ENCODE results near the gene RABAC1.

The RABAC1 gene

DNA sequence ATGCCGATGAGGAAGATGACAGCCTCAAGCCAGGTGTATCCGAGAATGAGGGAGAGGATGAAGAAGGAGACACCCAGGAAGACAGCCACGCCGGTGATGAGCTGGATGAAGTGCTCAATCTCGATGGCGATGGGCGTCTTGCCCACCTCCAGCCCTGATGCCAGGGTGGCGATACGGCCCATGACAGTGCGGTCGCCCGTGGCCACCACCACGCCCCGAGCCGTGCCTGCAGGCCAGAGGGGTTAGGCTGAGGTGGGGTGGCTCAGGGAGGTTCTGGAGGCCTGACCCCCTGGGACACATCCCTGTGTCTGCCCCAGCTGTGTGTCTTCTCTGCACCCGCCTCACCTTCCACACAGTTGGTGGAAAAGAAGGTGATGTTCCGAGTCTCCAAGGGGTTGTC, 25.8 kb upstream of the RABAC1 start:
- no peak for TF ChIP-seq CTCF (IDR thresholded peaks at IDR 0.05; ENCODE audit: borderline replicate concordance, insufficient read depth, low read depth, low read length)

DNA sequence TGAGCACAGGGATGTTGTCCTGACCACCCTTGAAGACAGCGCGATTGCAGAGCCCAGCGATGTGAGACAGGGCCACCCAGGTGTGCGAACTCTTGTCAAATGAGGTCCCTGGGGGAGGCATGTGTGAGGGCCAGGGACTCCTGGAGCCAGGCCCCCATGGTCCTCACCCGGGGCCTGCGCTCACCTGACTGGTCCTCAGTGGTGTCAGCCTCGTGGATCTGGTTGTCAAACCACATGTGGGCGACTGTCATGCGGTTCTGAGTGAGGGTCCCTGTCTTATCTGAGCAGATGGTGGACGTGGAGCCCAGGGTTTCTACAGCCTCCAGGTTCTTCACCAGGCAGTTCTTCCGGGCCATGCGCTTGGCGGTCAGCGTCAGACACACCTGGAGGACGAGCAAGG, 22.6 kb upstream of the RABAC1 start:
- TF ChIP-seq CTCF (IDR thresholded peaks at IDR 0.05; ENCODE audit: borderline replicate concordance, insufficient read depth, low read depth, low read length) = no peak
- H3K4me3 ChIP-seq (ENCODE audit: low read depth, low read length) = no peak overlapping the region

More for the DNA sequence above, 25.8 kb upstream of the RABAC1 start:
- H3K4me3 ChIP-seq (ENCODE audit: low read depth, low read length) = no peak overlapping the region

GRCh38 chr19:41978470-41978869, 19.3 kb upstream of the RABAC1 start:
- H3K4me3 ChIP-seq (ENCODE audit: low read depth, low read length) = no peak overlapping the region
- no peak for TF ChIP-seq CTCF (IDR thresholded peaks at IDR 0.05; ENCODE audit: borderline replicate concordance, insufficient read depth, low read depth, low read length)

- no peak for TF ChIP-seq CTCF (IDR thresholded peaks at IDR 0.05; ENCODE audit: borderline replicate concordance, insufficient read depth, low read depth, low read length)
- H3K4me3 ChIP-seq (ENCODE audit: low read depth, low read length) = no peak overlapping the region
These were observed 18.8 kb upstream of the RABAC1 start for GRCh38 chr19:41977916-41978315.

GRCh38 chr19:41974652-41975051, 15.5 kb upstream of the RABAC1 start:
- no peak overlapping the region for H3K4me3 ChIP-seq (ENCODE audit: low read depth, low read length)
- no peak for TF ChIP-seq CTCF (IDR thresholded peaks at IDR 0.05; ENCODE audit: borderline replicate concordance, insufficient read depth, low read depth, low read length)

DNA sequence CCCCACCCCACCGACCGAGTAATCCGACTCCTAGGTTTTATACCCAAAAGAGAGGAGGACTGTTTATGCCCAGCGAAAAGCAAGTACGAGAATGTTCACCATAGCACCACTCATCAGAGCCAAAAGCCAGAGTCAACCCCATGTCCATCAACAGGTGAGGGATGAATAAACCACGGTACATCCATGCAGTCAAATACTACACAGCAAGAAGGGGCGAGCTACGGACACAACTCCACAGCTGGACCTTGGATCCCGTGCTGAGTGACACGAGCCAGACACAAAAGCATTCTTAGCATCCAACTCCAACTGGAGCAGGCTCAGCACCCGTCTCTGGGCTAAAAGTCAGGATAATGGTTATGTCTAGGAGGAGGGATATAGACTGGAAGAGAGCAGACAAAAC, 12.2 kb upstream of the RABAC1 start:
- TF ChIP-seq CTCF (IDR thresholded peaks at IDR 0.05; ENCODE audit: borderline replicate concordance, insufficient read depth, low read depth, low read length) = no peak
- no peak overlapping the region for H3K4me3 ChIP-seq (ENCODE audit: low read depth, low read length)

DNA sequence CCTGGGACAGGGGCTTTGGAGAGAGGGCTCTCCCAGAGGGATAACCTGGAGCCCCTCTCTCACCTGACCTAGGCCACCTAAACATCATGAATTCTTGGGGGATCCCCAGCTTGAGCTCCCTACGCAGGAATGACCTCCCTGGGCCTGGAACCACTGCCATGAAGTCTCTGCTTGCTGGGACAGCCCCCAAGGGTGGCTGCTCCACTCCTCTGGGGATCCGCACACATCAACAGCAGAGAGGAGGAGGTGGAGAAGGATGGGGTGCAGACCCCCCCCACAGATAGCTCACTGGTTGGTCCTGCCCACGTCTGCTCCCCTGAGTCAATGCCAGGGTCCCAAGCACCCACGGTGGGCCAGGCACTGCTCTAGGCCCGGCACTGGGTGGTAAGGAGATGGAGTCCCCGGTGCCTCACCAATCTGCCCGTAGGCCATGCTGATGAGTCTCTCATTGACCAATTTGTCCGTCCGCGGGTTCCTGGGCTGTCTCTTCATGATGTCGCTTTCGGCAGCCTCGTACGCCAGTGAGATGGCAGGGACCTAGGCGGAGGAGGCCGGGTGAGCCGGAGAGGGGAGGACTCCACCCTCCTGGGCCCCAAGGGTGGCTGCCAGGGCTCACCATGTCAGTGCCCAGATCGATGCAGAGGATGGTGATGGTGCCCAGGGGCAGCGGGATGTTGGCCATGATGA, 10.8 kb upstream of the RABAC1 start:
- no peak overlapping the region for H3K4me3 ChIP-seq (ENCODE audit: low read depth, low read length)
- TF ChIP-seq CTCF (IDR thresholded peaks at IDR 0.05; ENCODE audit: borderline replicate concordance, insufficient read depth, low read depth, low read length) = no peak
